H1 (cell line): Measurements from ENCODE around the gene MRGPRX4. TPM values are rescaled to one million over a fixed set of nuclear protein-coding genes. Genes with fewer than 3 reads are reported as not detected.

Experiments used
- CTCF ChIA-PET: fragments of 300-600 bp; sonication (Branson Sonifier 250); formaldehyde crosslinking; loops from one replicate; lab custom pipeline; 2021; ENCODE audit not compliant: partially characterized antibody; lab: Charles Lee
- POLR2A ChIA-PET: fragments of 300-600 bp; sonication (Branson Sonifier 250); formaldehyde crosslinking; loops from one replicate; lab custom pipeline; 2021; ENCODE audit warnings: inconsistent platforms; ENCODE audit not compliant: partially characterized antibody; lab: Charles Lee
- DNase-seq, 2 experiments: peaks; one replicate each; pipeline versions ENCODE4 v3.0.0 to v3.0.0-alpha.2; 2010 to 2022; ENCODE audit warnings: low spot score in 2 of 2, low read depth in 1 of 2, mixed read lengths in 1 of 2
- FAIRE-seq: peaks from 2 replicates; lab custom pipeline; 2011; peaks lifted over from hg19 to GRCh38; lab: Jason Lieb, UNC
- H2AFZ ChIP-seq: 2 replicates; pipeline ENCODE4 v1.8.1; 2012; ENCODE audit warnings: low read length, inconsistent platforms
- H2AK5ac ChIP-seq: 2 replicates; pipeline ENCODE4 v1.6.1; 2013; ENCODE audit warnings: low read depth, low read length
- H2BK120ac ChIP-seq: replicated peaks from 2 replicates; pipeline ENCODE3; 2013; ENCODE audit warnings: low read depth, low read length, inconsistent platforms
- H2BK12ac ChIP-seq: 2 replicates; pipeline ENCODE4 v1.6.1; 2013; ENCODE audit warnings: low read depth, low read length
- H2BK15ac ChIP-seq: 2 replicates; pipeline ENCODE4 v1.6.1; 2013; ENCODE audit warnings: low read length
- H2BK20ac ChIP-seq: 2 replicates; pipeline ENCODE4 v1.6.1; 2013; ENCODE audit warnings: low read length
- H2BK5ac ChIP-seq: 2 replicates; pipeline ENCODE4 v1.6.1; 2013; ENCODE audit warnings: low read depth, low read length
- H3K14ac ChIP-seq: 2 replicates; pipeline ENCODE4 v1.6.1; 2013; ENCODE audit warnings: inconsistent platforms; ENCODE audit not compliant: insufficient read length
- H3K18ac ChIP-seq: 2 replicates; pipeline ENCODE4 v1.6.1; 2013; ENCODE audit warnings: low read length; ENCODE audit errors: extremely low read depth
- H3K23ac ChIP-seq: 2 replicates; pipeline ENCODE4 v1.6.1; 2013; ENCODE audit warnings: inconsistent platforms; ENCODE audit not compliant: insufficient read length
- H3K23me2 ChIP-seq: 2 replicates; pipeline ENCODE4 v1.6.1; 2013; ENCODE audit warnings: low read depth, low read length
- H3K27ac ChIP-seq: 2 replicates; pipeline ENCODE4 v1.6.1; 2011; ENCODE audit warnings: low read depth, low read length, inconsistent platforms
- H3K27me3 ChIP-seq, 4 experiments: replicated peaks in 1 of 4; 1 replicate in 1 of 4; 2 replicates in 3 of 4; pipeline versions ENCODE4 v1.6.1 to v1.8.1; 2011 to 2013; ENCODE audit warnings: low read length in 3 of 4, mild to moderate bottlenecking in 3 of 4, inconsistent platforms in 2 of 4, mixed read lengths in 2 of 4, moderate library complexity in 1 of 4; ENCODE audit not compliant: control insufficient read depth in 3 of 4, insufficient read depth in 3 of 4; ENCODE audit errors: extremely low read depth in 1 of 4
- H3K36me3 ChIP-seq, 4 experiments: 2 replicates each; pipeline versions ENCODE4 v1.6.1 to v1.8.1; 2011 to 2013; ENCODE audit warnings: mild to moderate bottlenecking in 4 of 4, low read length in 3 of 4, moderate library complexity in 2 of 4, control low read depth in 1 of 4, inconsistent platforms in 1 of 4; ENCODE audit not compliant: insufficient read depth in 4 of 4, control insufficient read depth in 2 of 4
- H3K4ac ChIP-seq: replicated peaks from 2 replicates; pipeline ENCODE3; 2013; ENCODE audit warnings: low read length, low read depth, mixed read lengths, inconsistent platforms; ENCODE audit not compliant: insufficient read length
- H3K4me1 ChIP-seq, 4 experiments: replicated peaks in 1 of 4; 1 replicate in 1 of 4; 2 replicates in 3 of 4; pipeline versions ENCODE4 v1.6.1 to v1.8.1; 2011 to 2013; ENCODE audit warnings: low read length in 3 of 4, inconsistent platforms in 2 of 4, mixed read lengths in 1 of 4; ENCODE audit not compliant: insufficient read depth in 4 of 4, control insufficient read depth in 3 of 4
- H3K4me2 ChIP-seq, 2 experiments: 2 replicates each; pipeline versions ENCODE4 v1.6.1 to v1.8.1; 2011 to 2013; ENCODE audit warnings: low read depth in 2 of 2, low read length in 2 of 2, control low read depth in 1 of 2, inconsistent platforms in 1 of 2, mild to moderate bottlenecking in 1 of 2; ENCODE audit not compliant: insufficient read depth in 1 of 2
- H3K4me3 ChIP-seq, 4 experiments: fragments of 200-600, 300-600 bp in 1 of 4; sonication (generic), shearing (Covaris generic), sonication (Bioruptor Twin) in 1 of 4; 2 replicates each; pipeline versions ENCODE4 v1.5.1 to v1.8.1; 2011 to 2016; ENCODE audit warnings: low read length in 4 of 4, low read depth in 3 of 4, control low read depth in 2 of 4, inconsistent platforms in 2 of 4, mild to moderate bottlenecking in 2 of 4, mixed read lengths in 1 of 4, moderate library complexity in 1 of 4; ENCODE audit not compliant: insufficient read depth in 2 of 4; ENCODE audit errors: extremely low read depth in 1 of 4
- H3K56ac ChIP-seq: replicated peaks from 2 replicates; pipeline ENCODE3; 2013; ENCODE audit warnings: low read depth, mild to moderate bottlenecking, mixed read lengths, low read length, inconsistent platforms; ENCODE audit not compliant: insufficient read length
- H3K79me1 ChIP-seq: 2 replicates; pipeline ENCODE4 v1.6.1; 2013; ENCODE audit warnings: low read depth, low read length, control low read depth
- H3K79me2 ChIP-seq, 2 experiments: 2 replicates each; pipeline versions ENCODE4 v1.6.1 to v1.8.1; 2012 to 2013; ENCODE audit warnings: low read length in 2 of 2, mild to moderate bottlenecking in 2 of 2, inconsistent platforms in 1 of 2; ENCODE audit not compliant: insufficient read depth in 2 of 2, control insufficient read depth in 1 of 2
- H3K9ac ChIP-seq, 4 experiments: replicated peaks in 1 of 4; 1 replicate in 1 of 4; 2 replicates in 3 of 4; pipeline versions ENCODE4 v1.6.1 to v1.8.1; 2011 to 2013; ENCODE audit warnings: low read depth in 3 of 4, low read length in 3 of 4, control low read depth in 2 of 4, mild to moderate bottlenecking in 2 of 4, moderate library complexity in 2 of 4, inconsistent platforms in 1 of 4; ENCODE audit errors: extremely low read depth in 1 of 4
- H3K9me3 ChIP-seq, 2 experiments: 2 replicates each; pipeline versions ENCODE4 v1.6.1 to v1.8.1; 2012 to 2013; ENCODE audit warnings: mild to moderate bottlenecking in 2 of 2, moderate library complexity in 2 of 2, control low read depth in 1 of 2, inconsistent platforms in 1 of 2, low read depth in 1 of 2, low read length in 1 of 2, mixed read lengths in 1 of 2; ENCODE audit not compliant: insufficient read depth in 2 of 2
- H4K20me1 ChIP-seq, 2 experiments: replicated peaks in 1 of 2; 2 replicates each; pipeline versions ENCODE3 to v1.8.1; 2011 to 2013; ENCODE audit warnings: inconsistent platforms in 2 of 2, low read length in 2 of 2, mild to moderate bottlenecking in 1 of 2; ENCODE audit not compliant: insufficient read depth in 2 of 2, control insufficient read depth in 1 of 2
- H4K5ac ChIP-seq: 2 replicates; pipeline ENCODE4 v1.6.1; 2013; ENCODE audit warnings: low read length, low read depth, mixed read lengths, inconsistent platforms; ENCODE audit not compliant: insufficient read length
- H4K8ac ChIP-seq: 2 replicates; pipeline ENCODE4 v1.8.0; 2013; ENCODE audit warnings: mild to moderate bottlenecking, moderate library complexity, low read length, inconsistent platforms; ENCODE audit not compliant: insufficient read depth; ENCODE audit errors: extremely low read depth
- H4K91ac ChIP-seq: replicated peaks from 2 replicates; pipeline ENCODE3; 2013; ENCODE audit warnings: low read length, mixed read lengths, inconsistent platforms; ENCODE audit not compliant: insufficient read length
- CBX5 ChIP-seq: fragments of 300-800, 300-1000 bp; sonication (generic); IDR thresholded peaks from 2 replicates; pipeline ENCODE4 v1.7.1; 2016; ENCODE audit warnings: antibody characterized with exemption, low read length, low read depth
- CBX8 ChIP-seq: fragments of 300-800, 300-1000 bp; sonication (generic); IDR thresholded peaks from 2 replicates; pipeline ENCODE4 v1.7.1; 2016; ENCODE audit warnings: low read depth, low read length, borderline replicate concordance
- EGR1 ChIP-seq: IDR thresholded peaks from 2 replicates; pipeline ENCODE4 v1.6.1; 2011; ENCODE audit warnings: low read depth, low read length, borderline replicate concordance
- FOSL1 ChIP-seq: IDR thresholded peaks from 2 replicates; pipeline ENCODE4 v1.6.1; 2011; ENCODE audit warnings: mild to moderate bottlenecking, low read depth, low read length, moderate library complexity; ENCODE audit not compliant: insufficient read depth
- HDAC6 ChIP-seq: IDR thresholded peaks from one replicate; pipeline ENCODE4 v1.7.1; 2012; ENCODE audit warnings: low read depth, mild to moderate bottlenecking, inconsistent platforms, low read length, moderate library complexity
- POU5F1 ChIP-seq: IDR thresholded peaks from 2 replicates; pipeline ENCODE4 v1.6.1; 2011; ENCODE audit warnings: low read depth, mild to moderate bottlenecking, low read length, moderate library complexity
- TAF1 ChIP-seq: IDR thresholded peaks from 2 replicates; pipeline ENCODE4 v1.6.1; 2011; ENCODE audit warnings: mild to moderate bottlenecking, low read depth, low read length
- TEAD4 ChIP-seq: IDR thresholded peaks from 2 replicates; pipeline ENCODE4 v1.6.1; 2012; ENCODE audit warnings: low read depth, low read length, inconsistent platforms, mixed read lengths
- ZNF274 ChIP-seq: IDR thresholded peaks from 2 replicates; pipeline ENCODE4 v1.7.0; 2012; ENCODE audit warnings: low read length, borderline replicate concordance; ENCODE audit errors: extremely low read depth
- WGBS, 2 experiments: shearing (Covaris generic) in 1 of 2; methylation state at CpG; one replicate each; pipeline versions ENCODE4 v1.1.6 to v1.1.7; 2013 to 2015; ENCODE audit warnings: low lambda C conversion rate in 2 of 2, mixed read lengths in 2 of 2, inconsistent platforms in 1 of 2, low coverage in 1 of 2, missing lambda C conversion rate in 1 of 2; ENCODE audit not compliant: insufficient replicate concordance in 2 of 2, insufficient coverage in 1 of 2, insufficient read length in 1 of 2; ENCODE audit errors: extremely low coverage in 1 of 2, missing lambda C conversion rate in 1 of 2; 5-methylcytosine and 5-hydroxymethylcytosine counted together
- polyA plus RNA-seq, 7 experiments: library from polyadenylated mRNA; depleted of rRNA in 3 of 7; stranded (reverse) in 5 of 7; unstranded in 2 of 7; fragments of >200 nt in 5 of 7; fragments of 200-250 nt in 2 of 7; gene quantifications; 1 replicate in 5 of 7; 2 replicates in 1 of 7; 4 replicates in 1 of 7; pipeline versions ENCODE4 v1.2.1 to v1.2.3, GENCODE V29; 2011 to 2013; ENCODE audit warnings: missing spikeins in 2 of 7, mixed read lengths in 2 of 7
- total RNA-seq: library from RNA; stranded (reverse); fragmentation: NEBNext Ultra II Directional; extraction: Animal tissue kit (Norgen Biotek cat#: 25700); gene quantifications from 2 replicates; pipeline ENCODE4 v1.2.1, GENCODE V29; 2021
- TF ChIP-seq, protein P1 (sequence below): IDR thresholded peaks from 2 replicates; pipeline ENCODE4 v1.6.1; 2012; ENCODE audit warnings: inconsistent platforms
- TF ChIP-seq, protein P2 (sequence below): IDR thresholded peaks from 2 replicates; pipeline ENCODE4 v1.6.1; 2012; ENCODE audit warnings: inconsistent platforms

MRGPRX4 gene
- total and polyA plus RNA-seq, 2 of the 8 experiments (the other 6 are each of a cell fraction or from before 2014, with no cell fraction given): not detected

DNA sequence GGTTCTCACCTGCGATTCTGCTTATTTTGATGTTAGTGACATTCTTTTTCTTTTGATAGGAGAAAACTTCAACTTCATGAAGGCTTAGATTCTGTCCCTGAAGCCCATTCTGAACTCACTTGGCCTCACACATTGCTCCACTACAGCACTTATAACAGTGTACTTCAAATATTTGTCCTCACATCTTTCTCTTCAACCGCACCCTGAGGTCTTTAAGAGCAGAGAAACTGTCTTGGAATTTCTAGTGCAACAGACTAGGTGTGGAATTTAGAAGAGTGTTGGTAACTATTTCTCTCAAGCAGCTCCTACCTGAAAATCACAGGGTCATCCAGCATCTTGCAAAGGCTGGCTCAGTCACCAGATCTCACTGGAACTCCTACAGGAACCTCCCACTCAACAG lies 32.5 kb upstream of the MRGPRX4 start:
- H3K23ac ChIP-seq: no peak overlapping the region
- no peak overlapping the region for H3K4ac ChIP-seq
- CTCF ChIA-PET: interaction anchor here (0.9 to 1.3 kb wide), 3 partner anchors 23 to 64 kb away, joined by 3 to 4 read pairs (median 3); no protein-coding TSS in a partner anchor
- H3K4me2 ChIP-seq: no peak overlapping the region
- no peaks in the 10 kb centered on the region for H3K27me3 ChIP-seq
- no peak overlapping the region for H3K14ac ChIP-seq
- no peaks in the 10 kb centered on the region for H4K20me1 ChIP-seq
- no peaks in the 10 kb centered on the region for H3K79me2 ChIP-seq
- DNase-seq (no peak), FAIRE-seq (no peak)
- H4K91ac ChIP-seq: no peak overlapping the region
- no peak overlapping the region for H3K9ac ChIP-seq
- no peak overlapping the region for H2AK5ac ChIP-seq
- no peak overlapping the region for H4K8ac ChIP-seq
- H3K4me1 ChIP-seq: peaks cover 0 to 2% (median 0%) of the 10 kb centered on the region in 4 experiments; a peak in 1 of 7 replicates
- POLR2A ChIA-PET: no interaction called here
- H2BK12ac ChIP-seq: no peak overlapping the region
- no peak overlapping the region for H2BK20ac ChIP-seq
- WGBS, 2 experiments: 77% methylated on average over 2 of the region's 2 CpGs; no CpG with 5 or more reads in 1 of the 2 experiments
- no peak overlapping the region for H3K4me3 ChIP-seq
- H3K79me1 ChIP-seq: no peaks in the 10 kb centered on the region
- no peaks in the 10 kb centered on the region for H3K36me3 ChIP-seq
- no peak overlapping the region for H4K5ac ChIP-seq
- H3K27ac ChIP-seq: no peak overlapping the region
- peaks cover 0 to 3% of the 10 kb centered on the region in 2 experiments; a peak in 1 of 4 replicates for H3K9me3 ChIP-seq
- no peaks in the 10 kb centered on the region for H3K23me2 ChIP-seq
- no peak overlapping the region for H2BK15ac ChIP-seq
- H3K56ac ChIP-seq: no peak overlapping the region
- H3K18ac ChIP-seq: no peak overlapping the region
- H2AFZ ChIP-seq: no peak overlapping the region
- no peak overlapping the region for H2BK5ac ChIP-seq
- H2BK120ac ChIP-seq: no peak overlapping the region
- TF ChIP-seq, protein P1, sequence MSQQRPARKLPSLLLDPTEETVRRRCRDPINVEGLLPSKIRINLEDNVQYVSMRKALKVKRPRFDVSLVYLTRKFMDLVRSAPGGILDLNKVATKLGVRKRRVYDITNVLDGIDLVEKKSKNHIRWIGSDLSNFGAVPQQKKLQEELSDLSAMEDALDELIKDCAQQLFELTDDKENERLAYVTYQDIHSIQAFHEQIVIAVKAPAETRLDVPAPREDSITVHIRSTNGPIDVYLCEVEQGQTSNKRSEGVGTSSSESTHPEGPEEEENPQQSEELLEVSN: no peak
- TF ChIP-seq ZNF274 (no peak), CBX8 (no peak), EGR1 (no peak), POU5F1 (no peak), TEAD4 (no peak), FOSL1 (no peak), CBX5 (no peak), TAF1 (no peak), HDAC6 (no peak)
- TF ChIP-seq, protein P2, sequence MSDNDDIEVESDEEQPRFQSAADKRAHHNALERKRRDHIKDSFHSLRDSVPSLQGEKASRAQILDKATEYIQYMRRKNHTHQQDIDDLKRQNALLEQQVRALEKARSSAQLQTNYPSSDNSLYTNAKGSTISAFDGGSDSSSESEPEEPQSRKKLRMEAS: no peak
